Stimulated activated CD8-positive, alpha-beta memory T cell treated with anti-CD3 and anti-CD28 coated beads, Interleukin-7, amount 100 ng/mL, for 4 hours (primary cell): ENCODE measurements around the gene KCP.

Source experiments
- DNase-seq, 2 donors: peaks; one replicate each; pipeline ENCODE4 v3.0.0-alpha.2; 2020; ENCODE audit warnings: low read depth in 2 of 2

The KCP gene

DNA sequence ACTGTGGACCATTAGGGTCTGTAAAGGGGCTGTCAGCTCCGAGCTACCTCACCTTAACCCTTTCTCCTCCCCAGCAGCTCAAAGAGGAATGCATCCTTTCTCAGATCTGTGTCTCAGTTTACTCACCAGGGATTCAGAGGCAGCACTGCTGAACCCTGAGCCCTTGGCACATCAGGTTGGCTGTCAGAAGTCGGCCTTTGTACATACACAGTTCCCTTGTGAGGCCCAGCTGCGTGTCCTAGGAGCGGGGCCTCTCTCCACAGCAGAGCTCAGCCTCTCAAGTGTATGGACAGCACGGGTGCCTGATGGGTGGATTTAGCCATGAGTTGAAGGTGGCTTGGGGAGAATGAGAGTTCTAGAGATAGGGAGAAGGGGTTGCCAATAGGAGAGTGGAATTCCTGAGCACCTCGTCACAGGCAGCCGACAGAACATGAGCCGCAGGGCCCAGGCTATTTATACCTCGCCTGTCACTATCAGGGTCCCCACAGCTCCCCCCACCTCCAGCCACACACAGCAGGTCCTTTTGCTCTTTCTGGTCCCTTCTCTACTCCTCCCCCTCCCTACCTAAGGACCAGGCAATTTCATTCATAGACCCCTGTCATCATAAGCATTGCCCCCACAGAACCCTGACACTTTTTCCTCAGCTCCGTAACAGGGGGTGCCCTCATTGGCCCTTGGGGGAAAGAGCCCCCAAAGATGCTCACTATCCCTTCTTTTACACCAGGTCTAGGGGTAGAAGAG lies 82.4 kb downstream of the KCP start:
- no peak for DNase-seq

DNA sequence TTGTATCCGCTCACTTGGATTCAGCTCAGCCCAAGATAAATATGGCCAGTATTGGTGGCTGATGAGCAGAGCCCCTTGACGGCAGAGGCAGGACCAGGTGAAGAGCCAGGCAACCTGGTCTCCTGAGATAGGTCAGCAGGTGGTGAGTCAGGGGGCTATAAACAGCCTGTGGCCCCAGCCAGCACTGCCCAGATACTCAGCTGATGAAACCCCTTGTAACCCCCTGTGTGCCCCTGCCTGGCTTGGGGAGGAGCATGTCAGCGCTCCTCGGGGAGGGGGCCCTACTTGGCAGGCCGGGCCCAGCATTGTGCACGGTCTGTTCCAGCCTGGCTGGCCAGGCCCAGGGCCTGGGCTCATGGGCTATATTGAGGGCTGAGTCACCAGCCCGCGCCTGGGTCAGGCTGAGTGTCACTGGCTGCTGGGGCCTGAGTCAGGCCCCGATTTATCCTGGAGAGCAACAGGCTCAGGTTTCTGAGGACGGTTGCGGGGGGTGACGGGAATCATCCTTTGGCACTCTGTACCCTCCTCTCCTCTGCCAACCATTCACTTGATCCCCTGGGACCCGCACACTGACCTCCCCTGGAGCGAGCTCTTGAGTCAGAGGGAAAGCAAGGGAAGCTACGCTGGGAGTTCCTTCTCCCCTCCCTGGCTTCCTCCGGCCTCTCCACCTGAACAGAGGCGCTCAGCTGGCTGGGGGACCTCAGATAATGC lies 83.1 kb downstream of the KCP start:
- no peak for DNase-seq

DNA sequence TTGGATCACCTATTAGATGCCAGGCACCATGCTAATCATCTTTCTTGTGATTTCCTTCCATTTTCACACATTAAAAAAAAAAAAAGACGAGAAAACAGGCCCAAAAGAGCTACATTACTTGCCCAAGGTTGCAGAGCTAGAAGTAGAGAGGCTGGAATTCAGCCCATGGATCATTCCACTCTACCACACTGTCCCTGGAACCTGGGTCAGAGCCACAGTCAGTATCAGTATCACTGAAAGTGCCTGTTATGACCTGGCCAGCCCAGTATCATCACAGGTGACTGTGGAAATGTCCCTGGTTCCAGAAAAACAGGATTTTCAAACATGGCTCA lies 83.6 kb downstream of the KCP start:
- DNase-seq = no peak
